Activated T-cell treated with anti-CD3 and anti-CD28 coated beads for 4 hours (primary cell): Measurements from ENCODE around the gene ESRP2.

Source experiments
- DNase-seq: peaks from one replicate; pipeline ENCODE4 v3.0.0-alpha.2; 2020

ESRP2 gene

GRCh38 chr16:68235887-68236136, at the start of gene ESRP2:
ESRP2 (minus strand) TSS chr16:68236127; CDS start chr16:68236045, 82 bp downstream.
- DNase-seq, result no peak

GRCh38 chr16:68285683-68286082, 49.8 kb upstream of the ESRP2 start:
- DNase-seq, result no peak

- no peak for DNase-seq
Measured at GRCh38 chr16:68284847-68285246, 48.9 kb upstream of the ESRP2 start.

GRCh38 chr16:68283801-68284598, 48.1 kb upstream of the ESRP2 start:
- DNase-seq, result no peak

- no peak for DNase-seq
Measured at GRCh38 chr16:68283346-68283745, 47.4 kb upstream of the ESRP2 start.

GRCh38 chr16:68282064-68282452, 46.1 kb upstream of the ESRP2 start:
- no peak for DNase-seq

GRCh38 chr16:68281368-68282063, 45.6 kb upstream of the ESRP2 start:
- no peak for DNase-seq

GRCh38 chr16:68279726-68280558, 44.0 kb upstream of the ESRP2 start:
- DNase-seq, result no peak

- DNase-seq, result no peak
Measured at GRCh38 chr16:68276223-68276622, 40.3 kb upstream of the ESRP2 start.

GRCh38 chr16:68275611-68276191, 39.8 kb upstream of the ESRP2 start:
- no peak for DNase-seq

- DNase-seq, result no peak
Measured at GRCh38 chr16:68274441-68274840, 38.5 kb upstream of the ESRP2 start.

GRCh38 chr16:68273896-68274295, 38.0 kb upstream of the ESRP2 start:
- DNase-seq, result no peak

- DNase-seq, result no peak
Measured at GRCh38 chr16:68273459-68273858, 37.5 kb upstream of the ESRP2 start.

GRCh38 chr16:68272507-68273209, 36.7 kb upstream of the ESRP2 start:
- no peak for DNase-seq

GRCh38 chr16:68270353-68270752, 34.4 kb upstream of the ESRP2 start:
- no peak for DNase-seq

- no peak for DNase-seq
Measured at GRCh38 chr16:68269793-68270192, 33.9 kb upstream of the ESRP2 start.

GRCh38 chr16:68267612-68268405, 31.9 kb upstream of the ESRP2 start:
- no peak for DNase-seq

- no peak for DNase-seq
Measured at GRCh38 chr16:68265078-68265920, 29.4 kb upstream of the ESRP2 start.

GRCh38 chr16:68264128-68265077, 28.5 kb upstream of the ESRP2 start, which contains the start of gene SLC7A6:
SLC7A6 (plus strand) TSS chr16:68264526; CDS start chr16:68274727, 10,201 bp downstream.
- DNase-seq, result peak; percentile 80
